Measurements from ENCODE around the gene RNF223. TPM values are rescaled to one million over a fixed set of nuclear protein-coding genes. Genes with fewer than 3 reads are reported as not detected.

The RNF223 gene
- polyA plus RNA-seq, 1 donor (not counting 4 experiments of a cell fraction or from before 2014, with no cell fraction given) = 0.22 TPM

DNA sequence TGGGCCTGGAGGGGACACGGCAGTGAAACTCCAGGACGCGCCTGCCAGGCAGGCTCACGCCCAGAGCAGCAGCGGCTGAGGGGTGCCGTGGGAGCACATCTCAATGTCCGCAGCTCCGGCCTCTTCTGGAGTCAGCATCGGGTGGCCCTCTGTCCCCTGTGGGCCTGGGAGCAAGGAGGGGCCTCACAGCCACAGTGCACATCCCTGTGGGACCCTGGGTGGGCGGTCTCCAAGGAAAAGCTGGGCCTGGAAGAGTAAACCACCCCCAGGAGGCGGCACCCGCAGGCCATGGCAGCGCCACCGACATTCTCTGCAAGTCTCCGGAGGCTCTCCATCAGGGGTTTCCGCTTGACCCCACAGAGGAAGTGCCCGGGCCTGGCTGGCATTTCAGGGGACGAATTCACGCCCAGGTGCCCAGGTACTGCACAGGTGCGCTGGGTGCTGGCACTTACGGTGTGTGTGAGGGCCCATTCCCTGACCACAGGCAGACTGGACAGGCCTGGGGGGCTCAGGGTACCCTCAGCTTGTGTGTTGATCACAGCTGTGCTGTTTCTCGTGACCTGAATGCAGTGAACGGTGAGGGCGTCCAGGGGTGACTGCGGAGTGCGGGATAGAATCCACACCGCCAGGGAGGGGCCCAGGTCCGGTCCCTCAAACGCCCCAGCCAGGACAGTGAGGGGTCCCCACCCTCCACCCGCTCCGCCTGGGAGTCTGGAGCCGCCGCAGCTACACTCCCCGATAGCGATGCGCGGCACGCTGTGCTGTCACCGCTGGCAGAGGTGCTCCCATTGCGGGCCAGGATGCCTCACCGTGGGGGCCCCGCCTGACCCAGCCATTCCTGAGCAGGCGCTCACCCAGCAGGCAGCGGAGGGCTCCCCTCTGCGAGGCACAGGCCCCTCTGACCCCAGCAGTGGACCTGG lies 16.6 kb upstream of the RNF223 start:
- no peak for DNase-seq (ENCODE audit: low read depth, low spot score)
- Histone ChIP-seq H2AFZ (ENCODE audit: control insufficient read depth, low read length) (no peak overlapping the region), H4K20me1 (ENCODE audit: control insufficient read depth, extremely low read depth, insufficient read depth, low read length) (no peaks in the 10 kb centered on the region), H3K4me2 (ENCODE audit: control insufficient read depth, extremely low read depth, insufficient read depth, low read depth, low read length) (no peak overlapping the region), H3K9ac (ENCODE audit: control insufficient read depth, extremely low read depth, insufficient read depth, low read length) (no peak overlapping the region), H3K9me3 (ENCODE audit: control insufficient read depth, low read depth, low read length) (no peaks in the 10 kb centered on the region), H3K36me3 (ENCODE audit: control insufficient read depth in 2 of 2, extremely low read depth in 1 of 2, insufficient read depth in 2 of 2, low read length in 2 of 2) (no peaks in the 10 kb centered on the region), H3K79me2 (ENCODE audit: control insufficient read depth, insufficient read depth, low read length) (no peaks in the 10 kb centered on the region), H3K27me3 (ENCODE audit: control insufficient read depth, extremely low read depth, insufficient read depth, low read length) (no peaks in the 10 kb centered on the region), H3K4me1 (ENCODE audit: control insufficient read depth, extremely low read depth, insufficient read depth, low read length) (no peaks in the 10 kb centered on the region), H3K27ac (ENCODE audit: control insufficient read depth, insufficient read depth, low read length) (no peak overlapping the region), H3K4me3 (ENCODE audit: control insufficient read depth in 2 of 3, extremely low read depth in 1 of 3, insufficient read depth in 2 of 3, low read depth in 1 of 3, low read length in 3 of 3) (no peak overlapping the region), H3K9me1 (ENCODE audit: control insufficient read depth, extremely low read depth, insufficient read depth, low read length) (no peaks in the 10 kb centered on the region)
- no peak for TF ChIP-seq EZH2 (IDR thresholded peaks at IDR 0.05; ENCODE audit: low read length)
- TF ChIP-seq, protein P1, sequence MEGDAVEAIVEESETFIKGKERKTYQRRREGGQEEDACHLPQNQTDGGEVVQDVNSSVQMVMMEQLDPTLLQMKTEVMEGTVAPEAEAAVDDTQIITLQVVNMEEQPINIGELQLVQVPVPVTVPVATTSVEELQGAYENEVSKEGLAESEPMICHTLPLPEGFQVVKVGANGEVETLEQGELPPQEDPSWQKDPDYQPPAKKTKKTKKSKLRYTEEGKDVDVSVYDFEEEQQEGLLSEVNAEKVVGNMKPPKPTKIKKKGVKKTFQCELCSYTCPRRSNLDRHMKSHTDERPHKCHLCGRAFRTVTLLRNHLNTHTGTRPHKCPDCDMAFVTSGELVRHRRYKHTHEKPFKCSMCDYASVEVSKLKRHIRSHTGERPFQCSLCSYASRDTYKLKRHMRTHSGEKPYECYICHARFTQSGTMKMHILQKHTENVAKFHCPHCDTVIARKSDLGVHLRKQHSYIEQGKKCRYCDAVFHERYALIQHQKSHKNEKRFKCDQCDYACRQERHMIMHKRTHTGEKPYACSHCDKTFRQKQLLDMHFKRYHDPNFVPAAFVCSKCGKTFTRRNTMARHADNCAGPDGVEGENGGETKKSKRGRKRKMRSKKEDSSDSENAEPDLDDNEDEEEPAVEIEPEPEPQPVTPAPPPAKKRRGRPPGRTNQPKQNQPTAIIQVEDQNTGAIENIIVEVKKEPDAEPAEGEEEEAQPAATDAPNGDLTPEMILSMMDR (optimal IDR thresholded peaks at IDR 0.05 in 1 of 3, IDR thresholded peaks at IDR 0.05 in 1 of 3, conservative IDR thresholded peaks at IDR 0.05 in 1 of 3; ENCODE audit: extremely low read depth in 1 of 3, insufficient read depth in 2 of 3, low read length in 3 of 3) = no peak
- dilution Hi-C loops (cut with MboI; ENCODE audit: extremely low pct_ligation_motif_present, low sequenced_read_pairs) = no loop called here
- no peak for FAIRE-seq

DNA sequence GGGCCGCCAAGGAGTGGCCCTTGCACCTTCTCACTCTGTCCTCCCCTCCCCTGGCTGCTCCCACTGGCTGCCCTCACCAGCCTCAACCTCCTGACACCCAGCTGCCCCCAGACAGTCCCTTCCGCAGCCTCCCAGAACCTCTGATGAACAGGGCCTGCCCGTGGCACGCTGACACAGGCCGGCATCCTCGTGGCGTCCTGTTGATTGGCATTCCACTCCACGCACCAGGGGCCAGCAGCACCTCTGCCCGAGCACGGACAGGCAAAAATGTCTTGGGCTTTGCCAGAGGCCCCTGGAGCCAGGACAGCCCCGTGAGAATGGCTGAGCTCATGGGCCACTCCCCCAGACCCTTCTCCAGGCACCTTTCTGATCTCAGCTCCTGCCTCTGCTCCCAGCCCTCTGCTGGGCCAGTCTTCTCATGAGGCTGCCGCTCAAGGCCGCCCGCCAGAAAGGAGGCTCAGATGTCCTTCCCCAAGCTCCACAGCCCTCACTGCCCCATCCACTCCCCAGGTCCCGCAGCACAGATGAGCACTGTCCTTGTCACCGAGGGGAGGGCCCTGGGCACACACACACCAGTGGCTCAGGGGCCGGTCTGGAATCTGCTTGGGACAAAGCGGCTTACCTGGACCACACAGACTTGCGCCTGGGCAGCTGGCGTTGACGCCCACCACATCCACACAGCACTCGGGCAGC lies 15.8 kb upstream of the RNF223 start:
- no peak overlapping the region for H3K27ac ChIP-seq (ENCODE audit: control insufficient read depth, insufficient read depth, low read length)
- DNase-seq (ENCODE audit: low read depth, low spot score) = no peak
- H3K79me2 ChIP-seq (ENCODE audit: control insufficient read depth, insufficient read depth, low read length) = no peaks in the 10 kb centered on the region
- no peak overlapping the region for H3K4me3 ChIP-seq (ENCODE audit: control insufficient read depth in 2 of 3, extremely low read depth in 1 of 3, insufficient read depth in 2 of 3, low read depth in 1 of 3, low read length in 3 of 3)
- no peak overlapping the region for H3K4me2 ChIP-seq (ENCODE audit: control insufficient read depth, extremely low read depth, insufficient read depth, low read depth, low read length)
- no peaks in the 10 kb centered on the region for H3K36me3 ChIP-seq (ENCODE audit: control insufficient read depth in 2 of 2, extremely low read depth in 1 of 2, insufficient read depth in 2 of 2, low read length in 2 of 2)
- H3K27me3 ChIP-seq (ENCODE audit: control insufficient read depth, extremely low read depth, insufficient read depth, low read length) = no peaks in the 10 kb centered on the region
- H3K9ac ChIP-seq (ENCODE audit: control insufficient read depth, extremely low read depth, insufficient read depth, low read length) = no peak overlapping the region
- no peak for FAIRE-seq
- no peak overlapping the region for H2AFZ ChIP-seq (ENCODE audit: control insufficient read depth, low read length)
- H3K9me1 ChIP-seq (ENCODE audit: control insufficient read depth, extremely low read depth, insufficient read depth, low read length) = no peaks in the 10 kb centered on the region
- dilution Hi-C loops (cut with MboI; ENCODE audit: extremely low pct_ligation_motif_present, low sequenced_read_pairs) = no loop called here
- H3K4me1 ChIP-seq (ENCODE audit: control insufficient read depth, extremely low read depth, insufficient read depth, low read length) = no peaks in the 10 kb centered on the region
- H3K9me3 ChIP-seq (ENCODE audit: control insufficient read depth, low read depth, low read length) = no peaks in the 10 kb centered on the region
- no peak for TF ChIP-seq EZH2 (IDR thresholded peaks at IDR 0.05; ENCODE audit: low read length)
- TF ChIP-seq, protein P1 (optimal IDR thresholded peaks at IDR 0.05 in 1 of 3, IDR thresholded peaks at IDR 0.05 in 1 of 3, conservative IDR thresholded peaks at IDR 0.05 in 1 of 3; ENCODE audit: extremely low read depth in 1 of 3, insufficient read depth in 2 of 3, low read length in 3 of 3) = no peak
- no peaks in the 10 kb centered on the region for H4K20me1 ChIP-seq (ENCODE audit: control insufficient read depth, extremely low read depth, insufficient read depth, low read length)
